HG03460 (cell line): Measurements from ENCODE around the gene IRX5.

ENCODE experiments used
- ATAC-seq: cut with Tn5 transposase; IDR thresholded peaks from one replicate; pipeline ENCODE4 v1.9.1; 2021; ENCODE audit not compliant: unreplicated experiment

The IRX5 gene

DNA sequence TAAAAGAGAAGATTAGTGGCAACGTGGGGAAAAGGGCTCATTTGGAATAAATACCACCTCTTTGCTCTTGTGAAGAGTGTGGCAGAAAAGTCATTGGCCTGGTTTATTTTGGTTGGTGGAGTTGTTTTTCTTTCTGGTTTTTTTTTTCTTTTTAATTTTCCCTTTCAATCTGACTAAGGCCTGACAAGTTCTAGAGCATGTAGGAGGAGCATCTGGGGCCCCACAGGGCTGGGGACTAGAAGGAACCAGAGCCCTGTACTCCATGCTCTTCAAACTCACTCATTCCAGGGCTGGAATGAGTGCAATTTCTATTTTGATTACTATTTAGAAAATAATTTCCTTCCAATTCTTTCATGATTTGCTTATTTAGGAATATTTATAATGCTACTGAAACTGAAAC is 13.3 kb downstream of the IRX5 start:
- ATAC-seq: no peak

DNA sequence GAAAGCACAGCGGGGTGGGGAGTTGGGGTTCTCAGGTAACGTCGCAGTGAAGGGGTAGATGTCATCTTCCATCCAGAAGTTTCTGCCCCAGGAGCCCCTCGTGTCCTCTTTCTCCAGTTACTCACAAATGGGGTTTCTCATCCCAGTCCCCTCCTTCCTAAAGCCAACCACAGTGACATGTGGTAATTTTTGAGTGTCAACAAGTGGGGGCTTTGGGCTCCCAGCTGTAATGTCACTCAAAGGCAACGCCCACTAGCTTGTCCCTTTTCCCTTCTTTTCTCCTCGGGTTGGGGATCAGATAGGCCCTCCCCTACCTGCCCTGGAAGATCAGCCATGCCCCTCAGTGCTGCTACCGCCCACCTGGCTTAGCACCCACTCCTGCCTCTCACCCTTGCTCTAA is 14.4 kb downstream of the IRX5 start:
- no peak for ATAC-seq

DNA sequence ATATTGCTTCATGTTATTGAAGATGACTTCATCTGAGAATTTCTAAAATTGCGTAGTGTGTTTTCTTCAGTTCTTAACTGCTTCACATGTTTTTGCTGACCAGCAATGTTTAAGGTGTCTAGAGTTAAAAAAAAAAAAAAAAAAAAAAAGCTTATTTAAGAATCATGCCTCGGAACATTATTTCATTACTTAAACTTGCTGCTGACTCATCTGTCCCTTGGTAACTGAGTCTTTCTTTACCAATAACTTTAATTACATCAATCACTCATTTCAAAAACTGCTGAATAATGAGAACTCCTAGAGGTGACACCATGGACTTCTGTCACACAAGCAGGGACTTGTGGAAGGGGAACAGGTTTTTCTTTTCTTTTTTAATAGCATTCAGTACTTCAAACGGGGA is 16.2 kb downstream of the IRX5 start:
- ATAC-seq: no peak

DNA sequence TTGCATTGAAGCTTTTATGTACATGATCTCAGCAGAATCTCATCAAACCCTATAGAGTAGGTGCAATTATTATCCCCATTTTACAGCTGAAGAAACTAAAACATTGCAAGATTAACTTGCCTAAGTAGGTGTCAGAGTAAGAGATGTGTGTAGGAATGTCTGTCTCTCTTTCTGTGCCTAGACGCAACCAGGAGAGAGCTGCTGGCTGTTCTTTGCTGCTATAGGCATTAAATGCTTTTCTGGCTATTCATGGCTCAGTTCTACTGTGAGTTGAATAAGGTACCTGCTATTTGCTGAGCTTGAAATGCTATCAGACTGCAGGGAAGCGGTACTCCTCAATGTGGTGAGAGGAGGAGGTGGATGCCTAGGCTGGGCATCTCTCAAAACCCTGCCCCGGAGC is 17.0 kb downstream of the IRX5 start:
- ATAC-seq: no peak

DNA sequence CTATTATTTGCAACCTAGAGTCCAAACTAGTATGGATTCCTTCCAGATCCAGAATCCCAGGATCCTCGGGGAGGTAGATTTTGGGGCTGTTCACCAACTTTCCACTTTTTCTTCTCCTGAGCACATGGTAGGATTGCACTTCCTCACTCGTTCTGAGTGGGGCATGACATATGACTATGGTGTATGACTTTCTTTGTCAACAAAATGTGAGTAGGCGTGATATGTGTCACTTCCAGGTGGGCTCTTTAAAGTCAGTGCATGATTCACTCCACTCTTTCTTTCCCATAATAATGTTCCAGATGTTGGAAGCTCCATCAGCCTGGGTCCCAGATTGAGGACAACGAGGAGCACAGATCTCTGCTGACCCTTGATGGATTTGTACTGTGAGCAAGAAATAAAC is 21.5 kb downstream of the IRX5 start:
- no peak for ATAC-seq

DNA sequence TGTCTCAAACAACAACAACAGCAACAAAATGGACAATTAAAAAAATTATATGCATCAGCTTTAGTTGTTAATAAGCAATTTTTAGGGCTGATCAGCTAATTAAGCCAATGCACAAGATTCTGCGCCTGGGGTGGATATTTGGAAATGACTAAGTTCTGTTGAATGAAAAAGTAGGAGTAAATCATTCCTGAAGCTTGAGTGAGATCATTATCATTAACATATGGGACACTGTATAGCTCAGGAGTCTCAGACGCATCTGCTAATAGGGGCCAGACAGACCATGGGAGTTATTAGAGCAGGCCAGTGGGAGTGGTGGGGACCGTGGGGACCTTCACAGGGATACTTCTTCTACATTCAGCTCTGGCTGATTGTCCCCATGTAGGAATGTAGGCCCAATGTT is 22.8 kb downstream of the IRX5 start:
- ATAC-seq: no peak

DNA sequence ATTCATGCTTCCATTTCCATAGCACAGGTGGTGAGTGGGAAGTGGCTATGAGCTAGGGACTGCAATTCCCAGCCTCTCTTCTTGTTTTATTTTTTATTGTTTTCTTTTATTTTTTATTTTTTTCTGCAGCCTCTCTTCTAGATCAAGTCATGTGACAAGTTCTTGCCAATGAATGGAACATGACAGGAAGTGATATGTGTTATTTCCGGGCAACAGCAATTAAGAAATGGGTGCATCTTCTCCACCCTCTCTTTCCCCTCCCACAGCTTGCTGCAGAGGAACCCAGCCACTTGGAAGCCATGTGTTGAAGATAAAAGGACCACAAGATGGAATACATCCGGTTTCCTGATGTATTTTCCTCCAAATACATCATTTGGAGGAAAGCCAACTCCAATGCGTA is 23.6 kb downstream of the IRX5 start:
- ATAC-seq: no peak

DNA sequence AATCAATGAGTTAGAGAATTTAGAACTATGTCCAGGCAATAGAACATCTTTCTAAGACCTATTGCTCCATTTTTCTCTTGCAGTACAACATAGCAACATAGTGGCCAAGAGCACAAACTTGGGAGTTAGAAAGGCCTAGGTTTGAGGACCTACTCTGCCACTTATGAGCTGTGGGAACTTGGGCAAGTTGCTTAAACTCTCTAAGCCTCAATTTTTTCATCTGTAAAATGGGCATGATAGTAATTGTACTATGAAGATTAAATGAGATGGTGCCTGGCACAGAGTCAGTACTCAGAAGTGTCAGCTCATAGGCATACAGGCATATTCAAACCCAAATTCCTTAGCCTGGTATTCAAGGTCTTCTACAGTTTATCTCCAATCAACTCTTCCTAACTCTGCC is 25.1 kb downstream of the IRX5 start:
- ATAC-seq: no peak

DNA sequence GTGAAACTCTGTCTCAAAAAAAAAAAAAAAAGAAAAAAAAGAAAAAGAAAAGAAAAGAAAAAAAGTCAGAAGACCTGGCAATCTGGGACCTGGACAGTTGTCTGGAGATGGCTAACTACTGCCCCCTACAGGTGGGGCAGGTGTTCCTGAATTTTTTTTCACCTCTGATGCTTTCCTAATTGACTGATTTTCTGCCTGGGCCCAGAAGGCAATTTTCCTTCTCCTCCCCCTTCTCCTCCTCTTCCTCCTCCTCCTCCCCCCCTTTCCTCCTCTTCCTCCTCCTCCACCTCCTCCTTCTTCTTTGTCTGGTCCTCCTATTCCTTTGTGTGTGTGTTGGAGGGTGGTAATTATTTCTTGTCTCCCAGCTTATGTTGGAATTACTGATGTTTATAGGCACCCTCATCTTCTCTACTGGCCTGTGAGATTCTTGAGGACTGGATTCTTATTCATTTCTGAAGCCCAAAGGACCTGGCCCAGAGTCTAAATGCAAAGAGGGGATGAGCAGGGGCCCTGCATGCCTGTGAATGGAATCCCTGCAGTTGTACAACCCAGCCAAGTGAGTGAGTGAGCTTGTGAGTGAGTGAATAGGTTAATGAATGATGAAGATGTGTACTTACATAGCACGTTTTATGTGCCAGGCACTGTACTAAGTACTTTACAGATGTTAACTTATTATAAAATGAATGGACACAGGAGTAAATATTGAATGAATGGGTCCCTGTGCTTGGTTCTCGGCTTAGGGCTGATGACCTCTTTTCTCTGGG is 26.9 kb downstream of the IRX5 start:
- no peak for ATAC-seq

DNA sequence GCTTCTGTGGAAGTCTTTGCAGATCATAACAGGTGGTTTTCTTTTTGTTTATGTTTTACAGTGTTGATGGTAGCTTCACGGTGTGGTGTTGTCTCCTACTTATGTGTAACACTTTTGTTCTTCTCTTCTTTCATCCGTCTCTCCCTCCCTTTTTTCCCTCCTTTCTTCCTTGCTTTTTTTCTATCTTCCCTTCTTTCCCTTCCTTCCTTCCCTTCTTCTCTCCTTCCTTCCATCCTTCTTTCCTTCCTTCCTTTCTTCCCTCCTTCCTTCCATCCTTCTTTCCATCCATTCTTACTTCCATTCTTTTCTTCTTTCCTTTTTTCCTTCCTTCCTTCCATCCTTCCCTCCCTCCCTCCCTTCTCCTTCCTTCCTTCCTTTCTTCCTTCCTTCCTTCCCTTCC is 31.4 kb downstream of the IRX5 start:
- no peak for ATAC-seq

DNA sequence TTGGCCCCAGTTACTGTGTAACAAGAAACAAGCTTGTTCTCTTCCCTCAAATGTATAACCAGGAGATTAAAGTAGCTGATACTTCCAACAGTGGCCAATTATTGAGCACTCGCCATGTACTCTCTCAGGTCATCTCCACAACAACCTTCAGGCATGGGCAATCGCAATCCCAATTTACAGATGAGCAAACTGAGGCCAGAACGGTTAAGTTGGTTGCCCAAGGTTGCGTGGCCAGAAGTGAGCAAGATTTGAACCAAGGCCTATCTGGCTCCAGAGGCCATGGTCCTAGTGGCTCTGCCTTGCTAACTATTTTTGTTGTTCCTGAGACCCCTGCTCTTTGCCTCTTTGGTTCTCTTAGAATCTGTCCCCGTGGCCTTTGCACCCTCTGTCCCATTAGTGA is 33.6 kb downstream of the IRX5 start:
- ATAC-seq: no peak

DNA sequence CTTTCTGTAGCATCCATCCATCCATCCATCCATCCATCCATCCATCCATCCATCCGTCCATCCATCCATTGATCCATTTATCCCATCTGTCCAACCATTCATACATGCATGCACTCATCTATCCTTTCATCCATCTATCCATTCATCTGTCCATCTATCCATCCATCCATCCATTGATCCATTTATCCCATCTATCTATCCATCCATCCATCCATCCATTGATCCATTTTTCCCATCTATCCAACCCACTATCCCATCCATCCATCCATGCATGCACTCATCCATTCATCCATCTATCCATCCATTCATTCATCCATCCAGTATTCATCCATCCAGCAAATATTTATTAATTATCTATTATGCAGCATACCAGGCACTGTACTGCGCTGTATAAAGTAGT is 34.8 kb downstream of the IRX5 start:
- ATAC-seq: no peak

DNA sequence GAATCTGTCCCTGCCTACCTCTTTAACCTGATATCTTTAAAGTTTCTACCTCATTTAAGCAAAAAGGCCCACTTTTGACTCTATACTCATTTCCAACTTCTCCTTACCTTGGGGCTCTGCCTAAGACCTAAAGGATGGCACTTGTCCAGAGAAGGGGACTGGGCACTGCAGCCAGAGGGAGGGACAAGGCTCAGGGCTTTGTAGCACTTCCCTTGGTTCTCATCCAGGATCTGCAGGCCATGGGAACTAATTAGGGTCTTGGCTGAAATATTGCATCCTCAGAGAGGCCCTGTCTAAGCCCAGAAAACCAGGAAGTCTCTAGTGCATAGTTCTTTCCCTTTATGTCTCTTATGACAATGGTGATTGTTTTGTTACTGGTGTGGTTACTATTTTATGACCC is 37.3 kb downstream of the IRX5 start:
- ATAC-seq: no peak

DNA sequence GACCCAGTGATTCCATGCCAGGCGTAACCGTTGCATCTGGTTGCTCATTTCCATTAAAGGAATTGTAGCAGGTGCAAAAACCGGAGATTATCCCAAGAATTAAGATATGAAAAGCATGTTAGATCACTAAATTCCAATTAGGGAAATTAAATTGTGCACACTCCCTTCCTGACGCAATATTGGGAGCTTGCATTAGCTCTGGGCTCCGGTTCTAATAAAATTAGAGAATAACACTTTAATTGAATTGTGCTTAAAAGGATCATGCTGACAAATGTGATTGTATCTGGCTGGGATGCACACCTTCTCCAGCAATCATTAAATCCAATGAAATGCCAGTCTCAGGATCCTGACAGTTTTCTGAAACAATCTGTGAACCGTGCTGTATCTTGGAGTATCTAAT is 38.1 kb downstream of the IRX5 start:
- no peak for ATAC-seq

DNA sequence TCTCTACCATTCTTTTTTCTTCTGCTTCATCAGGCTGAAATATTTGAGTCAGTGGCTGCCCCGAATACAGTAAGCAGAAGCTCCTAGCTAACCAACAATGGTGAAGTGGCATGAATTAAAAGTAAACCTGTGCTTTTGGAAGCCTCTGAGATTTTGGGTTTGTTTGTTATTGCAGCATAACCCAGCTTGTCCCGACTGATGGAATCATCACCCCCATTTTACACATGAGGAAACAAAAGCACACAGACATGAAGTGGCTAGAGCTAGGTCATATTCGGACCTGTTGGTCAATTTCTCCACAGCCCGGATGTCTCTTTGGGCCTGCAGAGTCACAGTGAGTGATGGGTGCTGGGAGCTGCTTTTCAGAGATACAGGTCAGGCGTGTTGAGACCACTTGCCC is 39.4 kb downstream of the IRX5 start:
- ATAC-seq: no peak

DNA sequence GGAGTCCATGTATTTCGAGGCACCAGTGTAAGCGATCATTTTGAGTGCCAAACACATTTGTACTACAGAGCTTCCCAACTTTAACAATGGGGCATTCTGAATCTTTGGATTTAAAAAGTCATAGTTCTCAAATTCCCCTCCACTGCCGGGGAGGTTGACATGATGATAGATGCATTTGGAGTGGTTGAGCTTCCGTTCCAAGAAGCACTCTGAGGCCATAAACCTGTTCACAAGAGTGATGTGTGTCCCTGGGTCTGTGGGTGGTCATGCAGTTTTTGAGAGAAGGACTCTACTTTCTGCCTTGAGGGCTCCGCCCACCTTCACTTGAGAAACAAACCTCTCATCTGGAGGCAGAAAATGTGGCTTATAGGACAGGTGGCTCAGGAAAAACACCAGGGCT is 43.7 kb downstream of the IRX5 start:
- ATAC-seq: no peak

DNA sequence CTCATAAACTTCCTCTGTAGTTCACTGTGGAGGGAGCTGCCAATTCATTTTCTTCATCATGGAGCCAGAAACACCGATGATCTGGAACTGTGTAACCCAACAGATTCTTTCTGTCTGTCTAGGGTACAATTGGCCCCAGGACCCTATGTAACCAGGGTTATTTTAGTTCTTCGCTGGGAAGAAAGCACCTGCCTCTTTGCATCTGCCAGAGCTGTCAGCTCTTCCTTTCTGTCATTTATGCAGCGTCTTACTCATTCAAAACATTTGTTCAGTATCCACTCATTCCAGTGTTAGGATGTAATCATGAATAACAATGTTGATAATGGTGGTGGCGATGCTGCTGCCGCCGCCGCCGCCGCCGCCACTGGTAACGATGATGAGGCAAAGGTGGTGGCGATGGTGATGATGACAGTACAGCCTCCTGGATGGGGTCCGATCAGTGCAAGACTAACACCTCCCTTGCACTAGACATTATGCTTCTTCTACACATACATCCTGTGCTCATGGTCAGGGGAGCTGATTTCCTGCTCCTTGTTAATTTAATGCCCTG is 46.1 kb downstream of the IRX5 start:
- ATAC-seq: no peak

DNA sequence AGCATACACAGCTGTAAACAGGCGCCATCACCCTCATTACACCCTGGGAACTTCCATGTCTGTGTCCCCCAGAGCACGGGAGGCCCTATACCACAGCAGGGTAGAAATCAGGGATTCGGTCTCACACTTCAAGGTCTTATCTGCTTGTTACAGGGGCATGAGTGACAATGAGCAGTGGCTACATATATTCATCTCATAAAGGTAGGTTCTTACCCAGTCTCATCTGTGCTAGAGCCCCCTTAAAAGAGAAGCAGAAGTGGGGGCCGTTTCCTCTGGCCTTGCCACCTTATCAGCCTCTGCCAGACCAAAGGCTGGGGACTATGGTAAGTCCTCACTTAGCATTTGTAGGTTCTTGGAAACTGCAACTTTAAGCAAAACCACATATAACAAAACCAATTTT is 46.5 kb downstream of the IRX5 start:
- ATAC-seq: no peak

DNA sequence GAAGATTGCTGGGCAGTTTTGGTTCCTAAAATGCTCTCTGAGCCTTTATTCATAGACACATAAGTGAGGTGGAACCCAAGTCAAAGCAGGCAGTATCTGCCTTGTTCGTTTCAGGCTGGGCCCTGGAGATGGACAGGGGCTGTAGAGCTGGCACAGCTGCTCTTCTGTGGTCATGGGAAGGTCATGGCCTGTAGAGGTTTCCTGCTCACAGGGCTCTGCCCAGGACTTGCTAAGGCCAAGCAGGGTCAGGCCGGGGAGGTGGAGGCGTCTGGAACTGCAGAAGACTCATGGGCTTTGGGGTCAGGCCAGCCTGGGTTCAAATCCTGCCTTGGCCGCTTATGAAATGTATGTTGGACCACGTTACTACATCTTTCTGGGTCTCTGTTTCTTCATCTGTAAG is 50.2 kb downstream of the IRX5 start:
- no peak for ATAC-seq
